Measurements from ENCODE around the gene BST2. TPM values are rescaled to one million over a fixed set of nuclear protein-coding genes. Genes with fewer than 3 reads are reported as not detected.

The BST2 gene
- polyA plus RNA-seq, 3 donors: 225 to 284 (median 272) TPM

- H3K36me3 Mint-ChIP-seq: peaks cover 0 to 6% of the 10 kb centered on the region in 2 donors
- Histone ChIP-seq H3K4me3 (replicated peaks in 1 of 3; ENCODE audit: low read depth in 2 of 3, low read length in 3 of 3) (no peak overlapping the region), H3K36me3 (replicated peaks in 1 of 2; ENCODE audit: control insufficient read depth in 1 of 2, insufficient read depth in 2 of 2, low read length in 2 of 2) (no peaks in the 10 kb centered on the region), H3K27me3 (ENCODE audit: control insufficient read depth in 2 of 2, insufficient read depth in 2 of 2, low read length in 2 of 2) (peaks cover 24 to 61% of the 10 kb centered on the region in 2 donors), H3K79me2 (ENCODE audit: insufficient read depth, low read length) (no peaks in the 10 kb centered on the region), H3K4me2 (replicated peaks; ENCODE audit: extremely low read depth, low read length, poor library complexity, severe bottlenecking) (no peak overlapping the region), H3K27ac (ENCODE audit: low read depth in 1 of 2, low read length in 2 of 2) (no peak overlapping the region), H4K20me1 (ENCODE audit: insufficient read depth, low read length) (no peaks in the 10 kb centered on the region), H2AFZ (ENCODE audit: insufficient read depth, low read depth, low read length, poor library complexity, severe bottlenecking) (no peak overlapping the region), H3K9ac (ENCODE audit: insufficient read depth, low read length, poor library complexity, severe bottlenecking) (no peak overlapping the region), H3K4me1 (ENCODE audit: control insufficient read depth in 1 of 2, insufficient read depth in 2 of 2, low read length in 2 of 2) (peaks cover 20 to 25% of the 10 kb centered on the region in 2 donors), H3K9me3 (replicated peaks in 1 of 2; ENCODE audit: control insufficient read depth in 1 of 2, insufficient read depth in 1 of 2, low read length in 2 of 2) (peaks cover 4 to 8% of the 10 kb centered on the region in 2 donors)
- H3K9me3 Mint-ChIP-seq: peaks cover 2 to 15% (median 10%) of the 10 kb centered on the region in 7 donors
- no peak overlapping the region for H3K27ac Mint-ChIP-seq
- no peak overlapping the region for H3K4me3 Mint-ChIP-seq
- peaks cover 25% of the 10 kb centered on the region for H3K4me1 Mint-ChIP-seq
- no peak for DNase-seq
- WGBS (ENCODE audit: insufficient coverage): 100% methylated on average over 1 of the region's 4 CpGs
- peaks cover 54 to 64% (median 59%) of the 10 kb centered on the region in 3 donors for H3K27me3 Mint-ChIP-seq (ENCODE audit: low read depth in 3 of 3)
- TF ChIP-seq CTCF (IDR thresholded peaks at IDR 0.05): no peak
- intact Hi-C loops (cut with micrococcal nuclease): loop anchor here in 1 of 2 donors (5.0 kb wide), 1 partner anchor 405 kb away; the partner anchor contains the start of gene RPL18A
Observed at GRCh38 chr19:17451820-17452219, 46.4 kb upstream of the BST2 start.

GRCh38 chr19:17450264-17451075 lies 45.0 kb upstream of the BST2 start:
- H3K4me1 Mint-ChIP-seq: peaks cover 25% of the 10 kb centered on the region
- H3K27me3 ChIP-seq (ENCODE audit: control insufficient read depth in 2 of 2, insufficient read depth in 2 of 2, low read length in 2 of 2): peaks cover 16 to 48% of the 10 kb centered on the region in 2 donors
- no peaks in the 10 kb centered on the region for H4K20me1 ChIP-seq (ENCODE audit: insufficient read depth, low read length)
- peaks cover 20 to 25% of the 10 kb centered on the region in 2 donors for H3K4me1 ChIP-seq (ENCODE audit: control insufficient read depth in 1 of 2, insufficient read depth in 2 of 2, low read length in 2 of 2)
- WGBS (ENCODE audit: insufficient coverage): 79% methylated on average over 5 of the region's 8 CpGs
- peak overlapping the region in 1 of 3 experiments; percentile 14 for H3K4me3 ChIP-seq (replicated peaks in 1 of 3; ENCODE audit: low read depth in 2 of 3, low read length in 3 of 3)
- intact Hi-C loops (cut with micrococcal nuclease): loop anchor here in 1 of 2 donors (5.0 kb wide), 1 partner anchor 407 kb away; the partner anchor contains the start of gene RPL18A
- H3K27me3 Mint-ChIP-seq (ENCODE audit: low read depth in 3 of 3): peaks cover 40 to 51% (median 47%) of the 10 kb centered on the region in 3 donors
- H3K36me3 ChIP-seq (replicated peaks in 1 of 2; ENCODE audit: control insufficient read depth in 1 of 2, insufficient read depth in 2 of 2, low read length in 2 of 2): no peaks in the 10 kb centered on the region
- H3K4me2 ChIP-seq (replicated peaks; ENCODE audit: extremely low read depth, low read length, poor library complexity, severe bottlenecking): peak overlapping the region; percentile 14
- peak overlapping the region in 1 of 2 donors; percentile 39 for H3K4me3 Mint-ChIP-seq
- no peak overlapping the region for H3K27ac ChIP-seq (ENCODE audit: low read depth in 1 of 2, low read length in 2 of 2)
- H3K9me3 Mint-ChIP-seq: peaks cover 2 to 15% (median 10%) of the 10 kb centered on the region in 7 donors
- peak overlapping the region in 2 of 7 donors; percentile 5 to 11 for H3K27ac Mint-ChIP-seq
- peak in 1 of 3 donors; percentile 28 for DNase-seq
- H3K79me2 ChIP-seq (ENCODE audit: insufficient read depth, low read length): no peaks in the 10 kb centered on the region
- H2AFZ ChIP-seq (ENCODE audit: insufficient read depth, low read depth, low read length, poor library complexity, severe bottlenecking): no peak overlapping the region
- H3K9ac ChIP-seq (ENCODE audit: insufficient read depth, low read length, poor library complexity, severe bottlenecking): no peak overlapping the region
- peaks cover 0 to 6% of the 10 kb centered on the region in 2 donors for H3K36me3 Mint-ChIP-seq
- peaks cover 4 to 5% of the 10 kb centered on the region in 2 donors for H3K9me3 ChIP-seq (replicated peaks in 1 of 2; ENCODE audit: control insufficient read depth in 1 of 2, insufficient read depth in 1 of 2, low read length in 2 of 2)
- TF ChIP-seq CTCF (IDR thresholded peaks at IDR 0.05): no peak

All from CD14-positive monocyte (primary cell).